Smooth muscle cell (in vitro differentiated cells): ENCODE measurements around the gene CASP7. TPM values are rescaled to one million over a fixed set of nuclear protein-coding genes. Genes with fewer than 3 reads are reported as not detected.

Experiments used
- DNase-seq: peaks from one replicate; lab custom pipeline; 2025; ENCODE audit not compliant: unreplicated experiment; lab: John Stamatoyannopoulos, UW
- H2AFZ ChIP-seq: fragments of 200-600 bp; sonication (generic); 2 replicates; pipeline ENCODE4 v1.6.0; 2016; ENCODE audit warnings: antibody characterized with exemption, low read depth, mild to moderate bottlenecking
- H3F3A ChIP-seq: fragments of 200-600 bp; sonication (generic); 2 replicates; pipeline ENCODE4 v1.6.0; 2017; ENCODE audit warnings: antibody characterized with exemption, low read depth
- H3K27ac ChIP-seq: fragments of 200-600 bp; sonication (generic); 2 replicates; pipeline ENCODE4 v1.5.1; 2016; ENCODE audit warnings: low read depth, mild to moderate bottlenecking
- H3K27me3 ChIP-seq: fragments of 200-600 bp; sonication (generic); 2 replicates; pipeline ENCODE4 v1.6.1; 2016; ENCODE audit warnings: low read depth, mild to moderate bottlenecking
- H3K36me3 ChIP-seq: fragments of 200-600 bp; sonication (generic); 2 replicates; pipeline ENCODE4 v1.5.1; 2016; ENCODE audit warnings: low read depth
- H3K4me1 ChIP-seq: fragments of 200-600 bp; sonication (generic); 2 replicates; pipeline ENCODE4 v1.5.1; 2016; ENCODE audit warnings: low read depth
- H3K4me2 ChIP-seq: fragments of 200-600 bp; sonication (generic); 2 replicates; pipeline ENCODE4 v1.6.0; 2016; ENCODE audit warnings: mild to moderate bottlenecking
- H3K4me3 ChIP-seq: fragments of 200-600 bp; sonication (generic); 2 replicates; pipeline ENCODE4 v1.5.1; 2016; ENCODE audit warnings: mild to moderate bottlenecking
- H3K79me2 ChIP-seq: fragments of 200-600 bp; sonication (generic); 2 replicates; pipeline ENCODE4 v1.6.0; 2016; ENCODE audit warnings: low read depth, mild to moderate bottlenecking
- H3K9ac ChIP-seq: fragments of 200-600 bp; sonication (generic); 2 replicates; pipeline ENCODE4 v1.6.0; 2016; ENCODE audit warnings: low read depth
- H3K9me3 ChIP-seq: fragments of 200-600 bp; sonication (generic); replicated peaks from 2 replicates; pipeline ENCODE4 v1.5.1; 2016; ENCODE audit warnings: low read depth
- H4K20me1 ChIP-seq: fragments of 200-600 bp; sonication (generic); 2 replicates; pipeline ENCODE4 v1.6.0; 2016; ENCODE audit warnings: low read depth
- CTCF ChIP-seq: fragments of 200-600 bp; sonication (generic); IDR thresholded peaks from 2 replicates; pipeline ENCODE4 v1.5.1; 2017; ENCODE audit warnings: borderline replicate concordance, mild to moderate bottlenecking, antibody characterized with exemption; ENCODE audit not compliant: insufficient read depth, poor library complexity, severe bottlenecking
- WGBS: methylation state at CpG from one replicate; pipeline ENCODE4 v1.1.7; 2016; ENCODE audit warnings: low lambda C conversion rate; 5-methylcytosine and 5-hydroxymethylcytosine counted together
- polyA plus RNA-seq: library from polyadenylated mRNA; unstranded; fragments of >200 nt; fragmentation: Nextera tagmentation; extraction: Ambion mirVana; gene quantifications from 2 replicates; pipeline ENCODE4 v1.2.1, GENCODE V29; 2016
- total RNA-seq: library from RNA; depleted of rRNA; stranded (reverse); fragments of >200 nt; gene quantifications from 2 replicates; pipeline ENCODE4 v1.2.3, GENCODE V29; 2014

CASP7 gene
- total and polyA plus RNA-seq, 2 experiments from 2014 or later: 16.2 to 21.5 TPM

GRCh38 chr10:113736576-113736975 is 56.9 kb downstream of the CASP7 start:
- Histone ChIP-seq H3K79me2 (no peaks in the 10 kb centered on the region), H3K27ac (no peak overlapping the region), H4K20me1 (no peaks in the 10 kb centered on the region), H3K4me3 (no peak overlapping the region), H3F3A (no peaks in the 10 kb centered on the region), H3K36me3 (no peaks in the 10 kb centered on the region), H3K9ac (no peak overlapping the region), H3K4me2 (peak overlapping the region; percentile 13), H3K9me3 (no peaks in the 10 kb centered on the region), H3K4me1 (no peaks in the 10 kb centered on the region), H2AFZ (no peak overlapping the region), H3K27me3 (peaks cover 49% of the 10 kb centered on the region)
- 3% methylated on average over 1 of the region's 1 CpG for WGBS
- no peak for TF ChIP-seq CTCF
- DNase-seq: no peak

- DNase-seq: no peak
- H4K20me1 ChIP-seq: no peaks in the 10 kb centered on the region
- no peaks in the 10 kb centered on the region for H3K36me3 ChIP-seq
- peaks cover 58% of the 10 kb centered on the region for H3K27me3 ChIP-seq
- H3K9ac ChIP-seq: no peak overlapping the region
- no peaks in the 10 kb centered on the region for H3F3A ChIP-seq
- H2AFZ ChIP-seq: no peak overlapping the region
- 78% methylated on average over 4 of the region's 4 CpGs for whole genome bisulfite sequencing
- no peaks in the 10 kb centered on the region for H3K79me2 ChIP-seq
- no peaks in the 10 kb centered on the region for H3K9me3 ChIP-seq
- no peaks in the 10 kb centered on the region for H3K4me1 ChIP-seq
- H3K4me3 ChIP-seq: no peak overlapping the region
- no peak overlapping the region for H3K4me2 ChIP-seq
- H3K27ac ChIP-seq: no peak overlapping the region
- TF ChIP-seq CTCF: no peak
Measured at GRCh38 chr10:113739031-113739430, 59.3 kb downstream of the CASP7 start.

GRCh38 chr10:113739577-113739976 is 59.9 kb downstream of the CASP7 start:
- TF ChIP-seq CTCF: no peak
- no peak for DNase-seq
- Histone ChIP-seq H3K27ac (no peak overlapping the region), H3K4me1 (no peaks in the 10 kb centered on the region), H3K27me3 (peaks cover 53% of the 10 kb centered on the region), H3K9ac (no peak overlapping the region), H3K4me2 (no peak overlapping the region), H3K9me3 (no peaks in the 10 kb centered on the region), H2AFZ (no peak overlapping the region), H4K20me1 (no peaks in the 10 kb centered on the region), H3K79me2 (no peaks in the 10 kb centered on the region), H3K4me3 (no peak overlapping the region), H3K36me3 (no peaks in the 10 kb centered on the region), H3F3A (no peaks in the 10 kb centered on the region)
- 68% methylated on average over 3 of the region's 3 CpGs for WGBS

- H3K27ac ChIP-seq: no peak overlapping the region
- no peaks in the 10 kb centered on the region for H3K4me1 ChIP-seq
- H3K36me3 ChIP-seq: no peaks in the 10 kb centered on the region
- no peak overlapping the region for H3K4me2 ChIP-seq
- no peaks in the 10 kb centered on the region for H3F3A ChIP-seq
- no peaks in the 10 kb centered on the region for H3K9me3 ChIP-seq
- no peak for TF ChIP-seq CTCF
- no peak overlapping the region for H2AFZ ChIP-seq
- H3K9ac ChIP-seq: no peak overlapping the region
- H4K20me1 ChIP-seq: no peaks in the 10 kb centered on the region
- no peaks in the 10 kb centered on the region for H3K79me2 ChIP-seq
- no peak for DNase-seq
- H3K4me3 ChIP-seq: no peak overlapping the region
- WGBS: 92% methylated on average over 3 of the region's 3 CpGs
- peaks cover 42% of the 10 kb centered on the region for H3K27me3 ChIP-seq
Measured at GRCh38 chr10:113740850-113741249, 61.1 kb downstream of the CASP7 start.
